Renal cortex interstitium (tissue), 11 donors: Measurements from ENCODE around the gene TUBB3. TPM values are rescaled to one million over a fixed set of nuclear protein-coding genes. Genes with fewer than 3 reads are reported as not detected.
A peak's percentile ranks its signal among the peaks of the same experiment; 100 is the strongest.
"Not testable (repeated sequence)": the region's sequence is repeated elsewhere in the genome, so short reads cannot be mapped to it uniquely, and the experiment has no call there.

Source experiments
- DNase-seq, 11 donors: peaks; one replicate each; pipeline ENCODE4 v3.0.0-alpha.2; 2013; ENCODE audit warnings: low read depth in 9 of 11, low spot score in 4 of 11; ENCODE audit errors: extremely low read depth in 1 of 11
- polyA plus RNA-seq, 3 donors: library from polyadenylated mRNA; unstranded; fragments of 120-200 nt; gene quantifications; one replicate each; pipeline ENCODE4 v1.2.1, GENCODE V29; 2013; ENCODE audit not compliant: insufficient read length in 3 of 3

The TUBB3 gene
- polyA plus RNA-seq, 3 donors: 7.7 to 18.7 (median 10.2) TPM

DNA sequence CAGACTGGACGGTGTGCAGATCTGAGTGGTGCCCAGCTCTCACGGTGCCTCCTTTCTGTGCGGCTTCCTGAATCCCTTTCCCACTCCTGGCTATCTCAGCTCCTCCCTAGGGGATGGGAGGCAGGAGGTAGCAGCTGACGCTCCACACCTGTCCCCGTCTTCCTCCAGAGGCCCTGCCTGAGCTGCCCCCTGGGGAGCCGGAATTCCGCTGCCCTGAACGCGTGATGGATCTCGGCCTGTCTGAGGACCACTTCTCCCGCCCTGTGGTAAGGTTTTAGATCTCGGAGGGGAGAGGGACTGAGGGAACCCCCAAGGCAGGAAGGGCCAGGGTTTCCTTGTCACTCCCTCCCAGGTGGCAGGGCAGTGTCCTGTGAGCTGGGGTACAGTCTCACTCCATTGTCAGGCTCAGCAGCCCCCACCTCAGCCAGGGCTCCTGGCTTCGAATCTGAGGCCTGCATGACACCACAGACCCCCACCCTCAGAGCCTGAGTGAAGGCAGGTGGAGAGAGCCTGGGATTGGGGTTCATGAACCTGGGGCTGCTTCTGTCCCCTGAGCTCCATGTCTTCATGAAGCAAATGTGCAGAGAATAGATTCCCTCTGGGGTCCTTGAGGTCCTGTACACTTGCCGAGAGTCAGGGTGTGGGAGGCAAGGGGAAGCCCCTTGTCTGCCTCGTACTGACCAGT, 32.0 kb downstream of the TUBB3 start:
- DNase-seq: no peak

GRCh38 chr16:89956505-89957215, 33.5 kb downstream of the TUBB3 start:
- DNase-seq: no peak

- DNase-seq: no peak
Measured at GRCh38 chr16:89957216-89957785, 34.2 kb downstream of the TUBB3 start.

DNA sequence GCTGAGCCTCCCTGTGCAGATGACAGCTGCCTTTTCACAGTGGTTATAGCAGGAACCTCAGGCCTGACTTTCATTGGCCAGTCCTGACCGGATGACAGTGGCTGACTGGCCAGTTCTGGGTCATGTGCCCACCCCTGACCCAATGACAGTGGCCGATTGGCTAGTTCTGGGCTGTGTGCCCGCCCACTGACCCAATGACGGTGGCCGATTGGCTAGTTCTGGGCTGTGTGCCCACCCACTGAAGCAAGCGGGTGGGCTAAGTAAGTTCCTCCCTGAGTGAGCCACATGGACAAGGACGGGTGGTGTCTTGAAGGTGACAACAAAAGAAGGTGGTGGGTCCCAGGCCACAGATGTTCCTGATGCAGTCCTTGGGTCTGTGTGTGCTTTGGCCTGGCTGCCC, 34.9 kb downstream of the TUBB3 start:
- DNase-seq: no peak

GRCh38 chr16:89958596-89958995, 35.5 kb downstream of the TUBB3 start:
- DNase-seq: no peak

GRCh38 chr16:89960966-89961365, 37.8 kb downstream of the TUBB3 start:
- no peak for DNase-seq

- no peak for DNase-seq
Measured at GRCh38 chr16:89961920-89962319, 38.8 kb downstream of the TUBB3 start.

- no peak for DNase-seq
Measured at GRCh38 chr16:89962754-89963498, 39.8 kb downstream of the TUBB3 start.

DNA sequence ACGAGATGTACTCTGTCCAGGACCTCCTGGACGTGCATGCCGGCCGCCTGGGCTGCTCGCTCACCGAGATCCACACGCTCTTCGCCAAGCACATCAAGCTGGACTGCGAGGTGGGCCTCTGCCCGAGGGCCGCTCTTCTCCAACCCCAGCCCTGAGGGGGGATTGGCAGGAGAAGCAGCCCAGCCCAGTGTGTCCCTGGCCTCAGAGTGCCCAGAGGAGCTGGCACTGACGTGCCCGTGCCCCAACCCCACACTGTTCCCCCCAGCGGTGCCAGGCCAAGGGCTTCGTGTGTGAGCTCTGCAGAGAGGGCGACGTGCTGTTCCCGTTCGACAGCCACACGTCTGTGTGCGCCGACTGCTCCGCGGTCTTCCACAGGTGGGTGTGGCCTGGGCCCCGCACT, 41.1 kb downstream of the TUBB3 start:
- no peak for DNase-seq

DNA sequence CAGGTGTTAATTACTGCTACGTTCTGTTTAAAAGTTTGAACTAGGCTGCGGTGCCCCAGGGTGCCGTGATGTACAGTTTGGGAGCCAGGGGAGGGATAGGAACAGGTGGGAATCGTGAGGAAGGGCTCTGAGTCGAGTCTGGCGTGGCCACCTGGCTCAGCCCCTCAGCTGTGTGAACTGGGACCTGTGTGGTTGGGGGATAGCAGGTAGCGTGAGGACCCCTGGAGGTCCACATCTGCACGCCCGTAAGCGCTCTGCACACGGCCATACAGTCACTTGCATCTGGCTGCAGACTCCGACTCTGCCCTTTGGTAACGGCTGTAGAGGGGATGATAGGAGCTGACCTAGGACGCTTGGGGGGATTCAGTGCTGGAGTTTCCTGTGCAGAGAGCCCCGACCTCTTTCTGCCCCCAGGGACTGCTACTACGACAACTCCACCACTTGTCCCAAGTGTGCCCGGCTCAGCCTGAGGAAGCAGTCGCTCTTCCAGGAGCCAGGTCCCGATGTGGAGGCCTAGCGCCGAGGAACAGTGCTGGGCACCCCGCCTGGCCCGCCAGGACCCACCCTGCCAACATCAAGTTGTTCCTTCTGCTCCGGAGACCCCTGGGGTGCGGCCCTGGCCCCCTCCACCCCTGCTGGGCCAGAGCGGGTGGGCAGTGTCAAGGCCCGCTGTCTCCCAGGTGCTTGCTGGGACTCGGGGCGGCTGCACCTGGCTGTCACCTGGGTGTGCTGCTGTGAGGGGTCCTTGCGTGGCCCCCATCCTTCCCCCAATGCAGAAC, 42.5 kb downstream of the TUBB3 start:
- no peak for DNase-seq

DNA sequence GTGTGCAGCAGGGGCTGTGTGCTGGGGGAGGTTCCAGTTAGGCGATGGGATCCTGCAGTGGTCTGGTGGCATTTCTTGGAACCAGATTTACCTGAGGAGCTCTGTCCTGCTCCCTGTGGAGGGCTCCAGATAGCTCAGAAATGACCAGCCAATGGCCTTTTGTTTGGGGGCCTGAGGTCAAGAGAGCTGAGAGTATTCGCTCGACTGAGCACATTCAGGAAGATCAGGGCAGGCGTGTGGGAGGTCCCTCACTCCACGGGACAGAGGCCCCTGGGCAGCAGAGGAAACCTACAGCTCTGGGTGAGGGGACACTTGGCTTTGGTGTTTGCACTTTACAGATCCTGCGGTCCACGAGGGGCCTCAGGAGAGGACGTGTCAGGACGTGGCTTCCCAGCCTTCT, 43.6 kb downstream of the TUBB3 start:
- DNase-seq: no peak

DNA sequence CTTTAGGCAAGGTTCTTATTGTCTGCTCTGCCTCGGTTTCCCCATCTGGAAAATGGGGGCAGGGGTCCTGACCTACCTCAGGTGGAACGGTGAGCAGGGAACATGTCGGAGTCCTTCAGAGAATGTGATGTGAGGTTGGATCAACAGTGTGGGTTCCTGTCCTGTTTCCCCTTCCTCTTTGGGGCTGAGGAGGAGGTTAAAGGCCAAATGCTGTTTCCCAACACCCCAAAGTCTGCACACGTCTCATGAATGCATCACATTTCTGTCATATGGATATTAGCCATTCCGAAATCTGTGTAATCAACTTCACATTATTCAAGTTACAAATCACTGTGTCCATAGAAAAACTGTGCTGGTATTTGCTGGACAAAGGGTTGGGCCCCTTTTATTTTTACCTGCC, 44.3 kb downstream of the TUBB3 start:
- DNase-seq: not testable (repeated sequence)

GRCh38 chr16:89968074-89968473, 44.9 kb downstream of the TUBB3 start:
- DNase-seq: not testable (repeated sequence)

- no peak for DNase-seq
Measured at GRCh38 chr16:89969741-89970410, 46.7 kb downstream of the TUBB3 start.

DNA sequence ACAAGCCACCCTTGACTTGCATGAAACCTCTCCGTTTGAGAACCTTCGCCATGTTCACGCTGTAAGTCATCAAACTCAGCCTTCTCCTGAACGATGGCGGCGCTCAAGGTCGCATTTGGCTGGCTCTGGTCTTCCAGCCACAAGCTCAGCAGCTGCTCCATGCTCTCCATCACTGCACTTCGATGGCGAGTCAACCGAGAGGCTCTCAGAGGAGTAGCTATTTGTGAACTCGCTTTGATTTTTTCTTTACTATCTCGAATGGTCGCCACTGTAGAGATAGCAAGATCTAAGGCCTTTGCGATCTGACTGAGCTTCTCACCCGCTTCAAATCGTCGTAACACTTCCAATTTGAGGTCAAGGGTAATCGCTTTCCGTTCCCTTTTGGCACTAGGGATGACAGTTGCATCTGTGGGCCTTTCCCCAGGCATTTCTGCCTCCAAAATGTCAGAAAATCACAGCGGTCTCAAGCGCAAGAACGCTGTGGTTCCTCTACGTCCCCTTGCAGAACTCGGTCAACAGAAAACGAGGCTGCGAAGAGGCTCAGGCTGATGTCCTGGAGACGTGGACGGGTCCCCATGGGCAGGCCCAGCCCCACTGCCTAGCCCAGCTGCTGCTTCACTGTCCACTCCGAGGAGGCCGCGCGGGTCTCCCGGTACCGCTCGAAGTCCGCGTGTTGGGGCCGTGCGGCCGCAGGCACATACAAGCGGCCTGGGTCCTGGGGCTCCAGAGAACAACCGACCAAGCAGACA, 48.5 kb downstream of the TUBB3 start:
- no peak for DNase-seq

- DNase-seq: peak; percentile 75 to 95 (median 89)
Measured at GRCh38 chr16:89972244-89973234, 49.4 kb downstream of the TUBB3 start.

GRCh38 chr16:89973235-89973634, 50.1 kb downstream of the TUBB3 start:
- no peak for DNase-seq
